ENCODE measurements around the gene SPON1. TPM values are rescaled to one million over a fixed set of nuclear protein-coding genes. Genes with fewer than 3 reads are reported as not detected.
"Not testable (repeated sequence)": the region's sequence is repeated elsewhere in the genome, so short reads cannot be mapped to it uniquely, and the experiment has no call there.

Gene SPON1
- total RNA-seq, 1 experiment from 2014 or later, result 46.9 TPM

GRCh38 chr11:14029971-14030920 is 67.7 kb downstream of the SPON1 start:
- intact Hi-C loops (cut with micrococcal nuclease; ENCODE audit: unreplicated experiment), result no loop called here
- CTCF ChIA-PET, result no interaction called here
- POLR2A ChIA-PET, result interaction anchor here (0.5 kb wide), 1 partner anchor 116 kb away, joined by 4 read pairs; no protein-coding TSS in a partner anchor

DNA sequence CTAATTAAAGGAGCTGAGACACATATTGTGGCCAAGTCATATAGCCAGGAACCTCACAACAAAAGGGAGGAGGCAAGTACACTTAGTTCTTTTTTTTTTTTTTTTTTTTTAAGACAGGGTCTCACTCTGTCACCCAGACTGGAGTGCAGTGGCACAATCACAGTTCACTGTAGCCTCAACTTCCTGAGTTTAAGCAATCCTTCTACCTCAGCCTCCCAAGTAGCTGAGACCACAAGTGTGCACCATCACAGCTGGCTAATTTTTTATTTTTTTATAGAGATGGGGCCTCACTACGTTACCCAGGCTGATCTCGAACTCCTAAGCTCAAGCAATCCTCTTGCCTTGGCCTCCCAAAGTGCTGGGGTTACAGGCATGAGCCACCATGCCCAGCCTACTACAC is 73.0 kb downstream of the SPON1 start:
- POLR2A ChIA-PET; H3K27me3 ChIP-seq (replicated peaks; ENCODE audit: control insufficient read depth, insufficient read depth, low read length); intact Hi-C loops (cut with micrococcal nuclease; ENCODE audit: unreplicated experiment); H3K36me3 ChIP-seq (ENCODE audit: control insufficient read depth, insufficient read depth, low read length); H3K27me3 Mint-ChIP-seq (ENCODE audit: insufficient read depth, unreplicated experiment); BruUV-seq (replicated peaks); H3K9me3 ChIP-seq; H3K4me3 Mint-ChIP-seq (ENCODE audit: unreplicated experiment); H3K9me3 Mint-ChIP-seq (ENCODE audit: unreplicated experiment); DNase-seq; CTCF ChIA-PET; H3K36me3 Mint-ChIP-seq (ENCODE audit: insufficient read depth, unreplicated experiment); H3K27ac Mint-ChIP-seq (ENCODE audit: unreplicated experiment); H3K4me1 Mint-ChIP-seq (ENCODE audit: low read depth, unreplicated experiment); H3K4me3 ChIP-seq (ENCODE audit: low read depth, low read length): not testable (repeated sequence)
- H3K4me1 ChIP-seq, result peaks cover 16% of the 10 kb centered on the region

More at GRCh38 chr11:14029971-14030920, 67.7 kb downstream of the SPON1 start:
- no TSS peak for BruUV-seq (replicated peaks)
- Mint-ChIP-seq H3K27ac (ENCODE audit: unreplicated experiment) (no peak overlapping the region), H3K27me3 (ENCODE audit: insufficient read depth, unreplicated experiment) (no peaks in the 10 kb centered on the region), H3K4me3 (ENCODE audit: unreplicated experiment) (no peak overlapping the region), H3K4me1 (ENCODE audit: low read depth, unreplicated experiment) (peaks cover 19% of the 10 kb centered on the region), H3K9me3 (ENCODE audit: unreplicated experiment) (no peaks in the 10 kb centered on the region), H3K36me3 (ENCODE audit: insufficient read depth, unreplicated experiment) (no peaks in the 10 kb centered on the region)
- H3K27me3 ChIP-seq (replicated peaks; ENCODE audit: control insufficient read depth, insufficient read depth, low read length), result no peaks in the 10 kb centered on the region
- TF ChIP-seq, protein P1, sequence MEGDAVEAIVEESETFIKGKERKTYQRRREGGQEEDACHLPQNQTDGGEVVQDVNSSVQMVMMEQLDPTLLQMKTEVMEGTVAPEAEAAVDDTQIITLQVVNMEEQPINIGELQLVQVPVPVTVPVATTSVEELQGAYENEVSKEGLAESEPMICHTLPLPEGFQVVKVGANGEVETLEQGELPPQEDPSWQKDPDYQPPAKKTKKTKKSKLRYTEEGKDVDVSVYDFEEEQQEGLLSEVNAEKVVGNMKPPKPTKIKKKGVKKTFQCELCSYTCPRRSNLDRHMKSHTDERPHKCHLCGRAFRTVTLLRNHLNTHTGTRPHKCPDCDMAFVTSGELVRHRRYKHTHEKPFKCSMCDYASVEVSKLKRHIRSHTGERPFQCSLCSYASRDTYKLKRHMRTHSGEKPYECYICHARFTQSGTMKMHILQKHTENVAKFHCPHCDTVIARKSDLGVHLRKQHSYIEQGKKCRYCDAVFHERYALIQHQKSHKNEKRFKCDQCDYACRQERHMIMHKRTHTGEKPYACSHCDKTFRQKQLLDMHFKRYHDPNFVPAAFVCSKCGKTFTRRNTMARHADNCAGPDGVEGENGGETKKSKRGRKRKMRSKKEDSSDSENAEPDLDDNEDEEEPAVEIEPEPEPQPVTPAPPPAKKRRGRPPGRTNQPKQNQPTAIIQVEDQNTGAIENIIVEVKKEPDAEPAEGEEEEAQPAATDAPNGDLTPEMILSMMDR (IDR thresholded peaks at IDR 0.05; ENCODE audit: insufficient read depth in 1 of 2, low read depth in 1 of 2, low read length in 1 of 2, severe bottlenecking in 1 of 2, unreplicated experiment in 1 of 2), result no peak
- peak in 1 of 2 experiments; percentile 46 for DNase-seq
- no peaks in the 10 kb centered on the region for H3K36me3 ChIP-seq (ENCODE audit: control insufficient read depth, insufficient read depth, low read length)
- no peaks in the 10 kb centered on the region for H3K9me3 ChIP-seq
- no peak overlapping the region for H3K4me3 ChIP-seq (ENCODE audit: low read depth, low read length)
- H3K4me1 ChIP-seq, result peaks cover 18% of the 10 kb centered on the region

- intact Hi-C loops (cut with micrococcal nuclease; ENCODE audit: unreplicated experiment), result no loop called here
- H3K4me1 ChIP-seq, result peaks cover 25% of the 10 kb centered on the region
- ChIA-PET POLR2A (no interaction called here), CTCF (no interaction called here)
- H3K36me3 ChIP-seq (ENCODE audit: control insufficient read depth, insufficient read depth, low read length), result no peaks in the 10 kb centered on the region
- Mint-ChIP-seq H3K4me1 (ENCODE audit: low read depth, unreplicated experiment) (no peaks in the 10 kb centered on the region), H3K4me3 (ENCODE audit: unreplicated experiment) (no peak overlapping the region), H3K9me3 (ENCODE audit: unreplicated experiment) (no peaks in the 10 kb centered on the region), H3K36me3 (ENCODE audit: insufficient read depth, unreplicated experiment) (no peaks in the 10 kb centered on the region), H3K27me3 (ENCODE audit: insufficient read depth, unreplicated experiment) (no peaks in the 10 kb centered on the region), H3K27ac (ENCODE audit: unreplicated experiment) (no peak overlapping the region)
- no TSS peak for BruUV-seq (replicated peaks)
- H3K4me3 ChIP-seq (ENCODE audit: low read depth, low read length), result no peak overlapping the region
- no peak for DNase-seq
- no peaks in the 10 kb centered on the region for H3K27me3 ChIP-seq (replicated peaks; ENCODE audit: control insufficient read depth, insufficient read depth, low read length)
- H3K9me3 ChIP-seq, result no peaks in the 10 kb centered on the region
- TF ChIP-seq, protein P1 (IDR thresholded peaks at IDR 0.05; ENCODE audit: insufficient read depth in 1 of 2, low read depth in 1 of 2, low read length in 1 of 2, severe bottlenecking in 1 of 2, unreplicated experiment in 1 of 2), result no peak
These were observed 73.9 kb downstream of the SPON1 start for GRCh38 chr11:14036469-14036868.
